Measurements from ENCODE around the gene ACP5. TPM values are rescaled to one million over a fixed set of nuclear protein-coding genes. Genes with fewer than 3 reads are reported as not detected.
"Not testable (repeated sequence)": the region's sequence is repeated elsewhere in the genome, so short reads cannot be mapped to it uniquely, and the experiment has no call there.

ACP5 gene
- 3.5 and 6.6 TPM in 2 replicates for total RNA-seq (2021)
- percentile 15 among the genes with signal in this experiment for Bru-seq, nascent RNA
- percentile 20 among the genes with signal in this experiment for BruChase-seq, experiment 1, labeled RNA remaining after a 2-hour chase
- percentile 27 among the genes with signal in this experiment for BruChase-seq, experiment 2, labeled RNA remaining after a 6-hour chase
- long read RNA-seq = 0 reads

- Histone ChIP-seq H3K4me2 (no peak within 1 kb of the TSS), H3K36me3 (ENCODE audit: low read depth) (no peaks in the 10 kb centered on the region), H3F3A (ENCODE audit: insufficient read depth, low read depth) (no peaks in the 10 kb centered on the region; the same call in 1 of the 2 replicates), H3K4me3 (no peak within 1 kb of the TSS), H3K27me3 (ENCODE audit: insufficient read depth, low read depth) (no peaks in the 10 kb centered on the region), H3K79me2 (ENCODE audit: low read depth) (no peaks in the 10 kb centered on the region), H4K20me1 (ENCODE audit: insufficient read depth) (no peaks in the 10 kb centered on the region), H2AFZ (no peak within 1 kb of the TSS), H3K9me2 (ENCODE audit: insufficient read depth) (no peaks in the 10 kb centered on the region), H3K9me3 (ENCODE audit: insufficient read depth, low read depth) (no peaks in the 10 kb centered on the region), H3K4me1 (replicated peaks; ENCODE audit: insufficient read depth) (no peaks in the 10 kb centered on the region), H3K27ac (no peak within 1 kb of the TSS)
- POLR2A ChIA-PET (ENCODE audit: unreplicated experiment) = no interaction called here
- no peak for TF ChIP-seq CTCF (conservative IDR thresholded peaks at IDR 0.05)
- no peak for TF ChIP-seq EZH2 (IDR thresholded peaks at IDR 0.05; ENCODE audit: low read depth)
- DNase-seq = no peak
- intact Hi-C loops (cut with micrococcal nuclease; ENCODE audit: unreplicated experiment) = no loop called here
- no TSS peak for BruUV-seq (replicated peaks)
- CTCF ChIA-PET = no interaction called here
Measured at GRCh38 chr19:11577451-11578257, at the start of gene ACP5. TSS of gene ACP5 (minus strand) at chr19:11577645. CDS start at chr19:11577317, 328 bp downstream.

GRCh38 chr19:11626252-11626651, 48.8 kb upstream of the ACP5 start:
- H3K27me3 ChIP-seq (ENCODE audit: insufficient read depth, low read depth) = peaks cover 5% of the 10 kb centered on the region; the same call in 1 of the 2 replicates
- POLR2A ChIA-PET (ENCODE audit: unreplicated experiment) = interaction anchor here (0.6 kb wide), 1 partner anchor 29 kb away, joined by 19 read pairs; no protein-coding TSS in a partner anchor
- no peaks in the 10 kb centered on the region for H3K9me2 ChIP-seq (ENCODE audit: insufficient read depth)
- no peak overlapping the region for H2AFZ ChIP-seq
- intact Hi-C loops (cut with micrococcal nuclease; ENCODE audit: unreplicated experiment) = no loop called here
- peaks cover 10% of the 10 kb centered on the region for H3F3A ChIP-seq (ENCODE audit: insufficient read depth, low read depth)
- H3K4me2 ChIP-seq = no peak overlapping the region
- H3K36me3 ChIP-seq (ENCODE audit: low read depth) = no peaks in the 10 kb centered on the region
- TF ChIP-seq CTCF (conservative IDR thresholded peaks at IDR 0.05) = no peak
- no peak for TF ChIP-seq EZH2 (IDR thresholded peaks at IDR 0.05; ENCODE audit: low read depth)
- no peak overlapping the region for H3K27ac ChIP-seq
- no peaks in the 10 kb centered on the region for H4K20me1 ChIP-seq (ENCODE audit: insufficient read depth)
- DNase-seq = no peak
- no peaks in the 10 kb centered on the region for H3K79me2 ChIP-seq (ENCODE audit: low read depth)
- 0 out of 2 replicates have a peak, but pooled peaks cover 6% of the 10 kb centered on the region for H3K9me3 ChIP-seq (ENCODE audit: insufficient read depth, low read depth)
- BruUV-seq (replicated peaks) = no TSS peak
- H3K4me3 ChIP-seq = no peak overlapping the region
- H3K4me1 ChIP-seq (replicated peaks; ENCODE audit: insufficient read depth) = no peaks in the 10 kb centered on the region
- CTCF ChIA-PET = no interaction called here

GRCh38 chr19:11624069-11624463, 46.6 kb upstream of the ACP5 start:
- Histone ChIP-seq H3K9me2 (ENCODE audit: insufficient read depth) (no peaks in the 10 kb centered on the region), H3K9me3 (ENCODE audit: insufficient read depth, low read depth) (no peaks in the 10 kb centered on the region; the same call in 1 of the 2 replicates), H3K4me1 (replicated peaks; ENCODE audit: insufficient read depth) (no peaks in the 10 kb centered on the region), H3K36me3 (ENCODE audit: low read depth) (peaks cover 17% of the 10 kb centered on the region), H3K27ac (no peak overlapping the region), H3F3A (ENCODE audit: insufficient read depth, low read depth) (peaks cover 10% of the 10 kb centered on the region), H3K27me3 (ENCODE audit: insufficient read depth, low read depth) (peaks cover under 1% of the 10 kb centered on the region; the same call in 1 of the 2 replicates), H3K79me2 (ENCODE audit: low read depth) (no peaks in the 10 kb centered on the region), H4K20me1 (ENCODE audit: insufficient read depth) (no peaks in the 10 kb centered on the region), H3K4me2 (no peak overlapping the region), H2AFZ (no peak overlapping the region), H3K4me3 (no peak overlapping the region)
- DNase-seq = no peak
- intact Hi-C loops (cut with micrococcal nuclease; ENCODE audit: unreplicated experiment) = no loop called here
- POLR2A ChIA-PET (ENCODE audit: unreplicated experiment) = interaction anchor here (0.6 to 0.7 kb wide), 2 partner anchors 88 to 303 kb away, joined by 3 to 14 read pairs; no protein-coding TSS in a partner anchor
- CTCF ChIA-PET = no interaction called here
- BruUV-seq (replicated peaks) = no TSS peak
- TF ChIP-seq CTCF (conservative IDR thresholded peaks at IDR 0.05) (no peak), EZH2 (IDR thresholded peaks at IDR 0.05; ENCODE audit: low read depth) (no peak)

- Histone ChIP-seq H3F3A (ENCODE audit: insufficient read depth, low read depth) (peaks cover 10% of the 10 kb centered on the region), H3K9me3 (ENCODE audit: insufficient read depth, low read depth) (peaks cover 16% of the 10 kb centered on the region), H3K36me3 (ENCODE audit: low read depth) (peaks cover 33% of the 10 kb centered on the region)
- H2AFZ ChIP-seq; H3K27me3 ChIP-seq (ENCODE audit: insufficient read depth, low read depth); DNase-seq; intact Hi-C loops (cut with micrococcal nuclease; ENCODE audit: unreplicated experiment); H3K4me1 ChIP-seq (replicated peaks; ENCODE audit: insufficient read depth); POLR2A ChIA-PET (ENCODE audit: unreplicated experiment); H3K4me2 ChIP-seq; H3K9me2 ChIP-seq (ENCODE audit: insufficient read depth); H4K20me1 ChIP-seq (ENCODE audit: insufficient read depth); BruUV-seq (replicated peaks); H3K4me3 ChIP-seq; H3K79me2 ChIP-seq (ENCODE audit: low read depth); H3K27ac ChIP-seq: not testable (repeated sequence)
- CTCF ChIA-PET = interaction anchor here (0.7 kb wide), 1 partner anchor 8 kb away, joined by 3 read pairs; no protein-coding TSS in a partner anchor
Measured at GRCh38 chr19:11622401-11622800, 45.0 kb upstream of the ACP5 start.

All from PC-9 (cell line).